Progenitor cell of endocrine pancreas (in vitro differentiated cells): ENCODE results near the gene CTRB1. TPM values are rescaled to one million over a fixed set of nuclear protein-coding genes. Genes with fewer than 3 reads are reported as not detected.

ENCODE experiments used
- total RNA-seq: library from RNA; stranded (reverse); gene quantifications from 2 replicates; pipeline ENCODE4 v1.2.1, GENCODE V29; 2021

The CTRB1 gene
- total RNA-seq, 1 donor from 2014 or later: not detected

Other genes with a start within 250 kb of the CTRB1 start
- gene WDR59, start 233.9 kb upstream of the CTRB1 start, total RNA-seq: 150 and 154 TPM in 2 replicates
- 66.1 and 71.6 TPM in 2 replicates for gene ZNRF1, start 220.0 kb upstream of the CTRB1 start, total RNA-seq
- gene LDHD, start 102.2 kb upstream of the CTRB1 start, total RNA-seq: 0.64 and 0.89 TPM in 2 replicates
- 16.3 and 17.5 TPM in 2 replicates for gene ZFP1, start 70.5 kb upstream of the CTRB1 start, total RNA-seq
- 1.1 TPM in 1 of 2 replicates, not detected in the other for gene CTRB2, start 11.8 kb upstream of the CTRB1 start, total RNA-seq
- gene BCAR1, start 32.6 kb downstream of the CTRB1 start, total RNA-seq: 74.8 and 75.1 TPM in 2 replicates
- 91.5 and 94.6 TPM in 2 replicates for gene CFDP1, start 214.5 kb downstream of the CTRB1 start, total RNA-seq
- 57.4 and 61.6 TPM in 2 replicates for gene TMEM170A, start 245.7 kb downstream of the CTRB1 start, total RNA-seq